HepG2 (cell line): ENCODE measurements around the gene CYP4V2. TPM values are rescaled to one million over a fixed set of nuclear protein-coding genes. Genes with fewer than 3 reads are reported as not detected.

Experiments
- BRCA1 ChIP-seq: sonication (generic); formaldehyde crosslinking; IDR thresholded peaks from 2 replicates; pipeline ENCODE4 v1.4.0; 2020; ENCODE audit warnings: missing genetic modification reagents
- DNMT1 ChIP-seq: sonication (generic); formaldehyde crosslinking; IDR thresholded peaks from 2 replicates; pipeline ENCODE4 v1.5.1; 2020; ENCODE audit warnings: mild to moderate bottlenecking, missing genetic modification reagents
- KAT7 ChIP-seq: IDR thresholded peaks from 2 replicates; pipeline ENCODE4 v1.6.1; 2018; ENCODE audit warnings: borderline replicate concordance, missing compliant biosample characterization
- KMT2A ChIP-seq: sonication (generic); formaldehyde crosslinking; IDR thresholded peaks from 2 replicates; pipeline ENCODE4 v1.4.0; 2020; ENCODE audit warnings: missing genetic modification reagents
- NFE2L1 ChIP-seq: sonication (generic); formaldehyde crosslinking; IDR thresholded peaks from 2 replicates; pipeline ENCODE4 v1.4.0; 2020; ENCODE audit warnings: missing genetic modification reagents, mild to moderate bottlenecking, borderline replicate concordance
- RERE ChIP-seq: IDR thresholded peaks from 2 replicates; pipeline ENCODE4 v1.6.1; 2016; ENCODE audit warnings: low read depth, missing genetic modification reagents, missing compliant biosample characterization
- STAT6 ChIP-seq: sonication (generic); formaldehyde crosslinking; IDR thresholded peaks from 2 replicates; pipeline ENCODE4 v1.4.0; 2020; ENCODE audit warnings: missing genetic modification reagents, mild to moderate bottlenecking, borderline replicate concordance
- THAP7 ChIP-seq: sonication (generic); formaldehyde crosslinking; IDR thresholded peaks from 2 replicates; pipeline ENCODE4 v1.8.1; 2023; ENCODE audit warnings: mild to moderate bottlenecking, missing genetic modification reagents
- TRAFD1 ChIP-seq: sonication (generic); formaldehyde crosslinking; IDR thresholded peaks from 2 replicates; pipeline ENCODE4 v1.5.1; 2020; ENCODE audit warnings: missing genetic modification reagents, mild to moderate bottlenecking, borderline replicate concordance
- ZNF142 ChIP-seq: sonication (generic); formaldehyde crosslinking; IDR thresholded peaks from 2 replicates; pipeline ENCODE4 v1.4.0; 2020; ENCODE audit warnings: missing genetic modification reagents
- ZNF446 ChIP-seq: sonication (generic); formaldehyde crosslinking; IDR thresholded peaks from 2 replicates; pipeline ENCODE4 v1.5.0; 2020; ENCODE audit warnings: mild to moderate bottlenecking, missing genetic modification reagents
- polyA plus RNA-seq, 8 experiments: library from polyadenylated mRNA; depleted of rRNA in 3 of 8; stranded (reverse) in 7 of 8; unstranded in 1 of 8; fragments of >200 nt; fragmentation: Illumina TruSeq in 4 of 8; extraction: Trizol in 4 of 8; gene quantifications; 2 replicates each; pipeline versions ENCODE4 v1.2.1 to v1.2.3, GENCODE V29; 2011 to 2016; ENCODE audit warnings: low read depth in 4 of 8, missing spikeins in 1 of 8, mixed read lengths in 1 of 8; ENCODE audit not compliant: insufficient read depth in 1 of 8
- total RNA-seq, 5 experiments: library from RNA; depleted of rRNA; stranded (reverse); fragments of >200 nt; fragmentation: Illumina TruSeq; extraction: Trizol; gene quantifications; 2 replicates each; pipeline ENCODE4 v1.2.3, GENCODE V29; 2016; ENCODE audit warnings: low read depth in 1 of 5

The CYP4V2 gene
- total and polyA plus RNA-seq, 2 of the 13 experiments (the other 11 are each of a cell fraction or from before 2014, with no cell fraction given), result 4.7 to 7.2 TPM

GRCh38 chr4:186190581-186191199 lies 677 bp upstream of the CYP4V2 start (continued):
- TF ChIP-seq ZNF142 (CRISPR knock-in tag) (no peak), STAT6 (CRISPR knock-in tag) (0 out of 2 replicates have a peak, but pooled peaks have one; percentile 33), DNMT1 (CRISPR knock-in tag) (peak; percentile 63; the same call in 1 of the 2 replicates), RERE (CRISPR knock-in tag) (no peak), KAT7 (peak; percentile 18; the same call in 1 of the 2 replicates), THAP7 (no peak), TRAFD1 (0 out of 2 replicates have a peak, but pooled peaks have one; percentile 33), KMT2A (CRISPR knock-in tag) (no peak), ZNF446 (0 out of 2 replicates have a peak, but pooled peaks have one; percentile 5), NFE2L1 (CRISPR knock-in tag) (no peak), BRCA1 (CRISPR knock-in tag) (no peak)
